ENCODE data around the gene TRIM42.

TRIM42 gene

DNA sequence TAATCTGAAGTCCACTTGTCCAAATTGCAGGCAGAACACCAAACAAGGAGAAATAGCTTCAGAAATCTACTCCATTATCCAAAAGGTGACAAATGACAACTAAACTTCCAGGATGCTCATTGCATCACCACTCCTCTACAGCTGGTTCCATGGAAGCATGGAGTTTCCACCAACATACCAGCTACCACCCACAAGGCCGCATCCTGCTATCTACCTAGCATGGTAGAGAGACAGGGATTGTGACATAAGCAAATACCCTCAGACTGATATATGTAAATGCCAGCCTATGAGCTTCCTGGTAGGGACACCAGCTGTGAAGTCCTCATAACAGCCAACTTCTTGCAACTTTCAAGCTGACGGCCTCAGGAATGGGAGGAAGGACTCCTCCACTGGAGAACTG is at the start of gene TRIM42:
Gene TRIM42 (plus strand): TSS at position 301 of the 400 bp plus-strand sequence. CDS start 166 bp downstream, outside the sequence.
- DNase-seq (ENCODE audit: low read depth in 4 of 4, low spot score in 1 of 4), result no peak

- DNase-seq (ENCODE audit: low read depth in 4 of 4, low spot score in 1 of 4), result no peak
Observed at GRCh38 chr3:140628606-140629005, 49.3 kb upstream of the TRIM42 start.

GRCh38 chr3:140629357-140630137 is 48.3 kb upstream of the TRIM42 start:
- no peak for DNase-seq (ENCODE audit: low read depth in 4 of 4, low spot score in 1 of 4)

DNA sequence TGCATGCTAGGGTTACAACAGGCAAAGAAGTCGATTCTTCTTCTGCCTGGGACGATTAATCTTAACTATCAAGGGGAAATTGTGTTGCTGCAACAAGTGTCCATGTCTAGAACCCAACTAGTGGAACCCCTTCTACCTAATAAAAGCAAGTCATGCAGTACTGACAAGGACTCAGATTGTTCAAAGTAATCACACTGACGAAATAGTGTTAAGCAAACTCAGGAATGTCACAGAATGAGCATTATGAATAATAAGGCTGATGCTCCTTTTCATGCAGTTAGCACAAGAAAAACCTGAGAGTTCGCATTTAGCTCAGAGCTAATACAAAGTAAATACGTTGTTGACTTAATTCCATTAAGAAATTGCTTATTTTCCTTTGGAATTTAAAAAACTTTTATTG is 47.5 kb upstream of the TRIM42 start:
- no peak for DNase-seq (ENCODE audit: low read depth in 4 of 4, low spot score in 1 of 4)

GRCh38 chr3:140630866-140631265 is 47.0 kb upstream of the TRIM42 start:
- DNase-seq (ENCODE audit: low read depth in 4 of 4, low spot score in 1 of 4), result no peak

GRCh38 chr3:140635276-140635675 is 42.6 kb upstream of the TRIM42 start:
- DNase-seq (ENCODE audit: low read depth in 4 of 4, low spot score in 1 of 4), result no peak

GRCh38 chr3:140636406-140637138 is 41.3 kb upstream of the TRIM42 start:
- no peak for DNase-seq (ENCODE audit: low read depth in 4 of 4, low spot score in 1 of 4)

GRCh38 chr3:140651287-140651686 is 26.6 kb upstream of the TRIM42 start:
- DNase-seq (ENCODE audit: low read depth in 4 of 4, low spot score in 1 of 4), result no peak

- DNase-seq (ENCODE audit: low read depth in 4 of 4, low spot score in 1 of 4), result no peak
Observed at GRCh38 chr3:140655678-140656077, 22.2 kb upstream of the TRIM42 start.

GRCh38 chr3:140664111-140664510 is 13.8 kb upstream of the TRIM42 start:
- DNase-seq (ENCODE audit: low read depth in 4 of 4, low spot score in 1 of 4), result no peak

- DNase-seq (ENCODE audit: low read depth in 4 of 4, low spot score in 1 of 4), result no peak
Observed at GRCh38 chr3:140682586-140682985, 4.7 kb downstream of the TRIM42 start.

DNA sequence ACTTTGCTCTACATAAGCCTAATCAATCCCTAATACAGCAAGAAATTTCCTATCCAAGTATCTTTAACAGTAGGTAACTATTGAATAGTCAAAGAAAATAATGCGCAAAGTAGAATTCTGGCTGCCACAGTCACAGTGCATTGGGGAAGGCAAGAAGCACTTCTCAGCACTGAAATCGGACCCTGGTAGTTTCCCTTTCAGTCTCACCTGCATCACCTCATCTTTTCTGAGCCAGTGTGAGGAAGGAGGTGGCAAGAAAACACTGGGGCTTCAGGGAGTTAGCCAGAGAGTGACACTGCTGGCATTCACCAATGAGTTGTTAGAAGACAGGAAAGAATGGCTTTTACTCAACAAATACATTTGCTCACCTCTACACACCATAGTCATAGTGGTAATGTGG is 8.3 kb downstream of the TRIM42 start:
- DNase-seq (ENCODE audit: low read depth in 4 of 4, low spot score in 1 of 4), result no peak

- DNase-seq (ENCODE audit: low read depth in 4 of 4, low spot score in 1 of 4), result no peak
Observed at GRCh38 chr3:140686948-140687347, 9.1 kb downstream of the TRIM42 start.

DNA sequence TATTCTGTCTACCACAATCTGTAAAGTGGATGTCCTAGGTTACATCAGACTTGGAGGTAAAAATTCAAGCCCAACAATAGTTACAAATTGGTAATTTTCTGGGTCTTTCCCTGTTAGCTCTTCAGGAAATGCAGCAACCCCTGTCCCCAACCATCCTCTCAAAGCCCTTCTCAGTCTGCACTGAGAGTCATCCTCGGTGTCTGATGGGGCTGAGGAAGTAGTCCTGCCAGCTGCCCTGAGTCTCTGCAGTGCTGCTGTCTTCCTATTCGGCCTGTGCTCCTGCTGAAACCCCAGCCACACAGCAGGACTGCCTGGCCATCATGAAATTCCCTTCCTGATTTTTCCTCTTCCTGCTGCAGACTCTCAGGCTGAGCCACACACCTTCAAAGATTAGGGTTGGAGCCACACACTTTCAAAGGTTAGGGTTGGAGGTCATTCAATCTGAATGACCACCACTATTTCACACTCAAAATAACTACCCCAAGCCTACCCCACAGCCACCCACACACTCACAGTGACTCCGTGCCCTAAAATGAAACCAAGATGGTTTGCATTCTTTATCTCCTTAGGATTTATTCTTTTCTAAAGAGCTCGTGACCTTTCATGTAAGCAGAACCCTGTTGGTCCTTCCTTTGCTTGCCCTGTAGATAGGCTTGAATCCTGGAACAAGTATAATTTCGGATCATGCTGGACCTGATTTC is 17.6 kb downstream of the TRIM42 start:
- no peak for DNase-seq (ENCODE audit: low read depth in 4 of 4, low spot score in 1 of 4)

- no peak for DNase-seq (ENCODE audit: low read depth in 4 of 4, low spot score in 1 of 4)
Observed at GRCh38 chr3:140699516-140700231, 21.8 kb downstream of the TRIM42 start.

DNA sequence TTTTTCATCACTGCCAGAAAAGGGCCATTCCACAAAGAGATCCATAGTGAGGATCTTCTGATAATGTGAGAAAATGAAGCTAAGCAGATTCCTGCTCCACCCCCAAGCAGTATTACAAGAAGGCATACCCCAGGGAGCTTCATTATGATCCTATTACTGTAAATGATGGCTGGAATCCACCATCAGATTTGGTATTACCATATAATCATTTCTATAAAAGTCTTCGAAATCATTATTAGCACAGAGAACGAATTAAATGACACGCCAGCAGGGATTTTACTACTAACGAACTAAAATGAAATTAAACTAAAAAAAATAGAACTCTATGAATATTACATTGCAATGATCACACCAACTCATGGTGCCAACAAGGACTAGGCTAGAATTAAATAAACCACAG is 24.4 kb downstream of the TRIM42 start:
- no peak for DNase-seq (ENCODE audit: low read depth in 4 of 4, low spot score in 1 of 4)

- DNase-seq (ENCODE audit: low read depth in 4 of 4, low spot score in 1 of 4), result no peak
Observed at GRCh38 chr3:140703496-140703895, 25.6 kb downstream of the TRIM42 start.

DNA sequence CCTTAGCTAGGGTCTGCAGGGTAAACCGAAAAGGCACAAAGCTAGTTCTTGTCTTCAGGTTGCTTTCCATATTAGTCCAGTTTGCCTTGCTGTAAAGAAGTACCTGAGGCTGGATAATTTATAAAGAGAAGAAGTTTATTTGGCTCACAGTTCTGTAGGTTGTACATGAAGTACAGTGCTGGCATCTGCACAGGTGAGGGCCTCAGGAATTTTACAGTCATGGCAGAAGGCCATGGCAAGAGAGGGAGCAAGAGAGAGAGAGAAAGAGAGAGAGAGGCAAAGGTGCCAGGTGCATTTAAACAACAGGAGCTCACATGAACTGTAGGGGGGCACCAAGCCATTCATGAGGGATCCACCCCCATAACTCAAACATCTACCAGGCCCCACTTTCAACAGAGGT is 26.9 kb downstream of the TRIM42 start:
- DNase-seq (ENCODE audit: low read depth in 4 of 4, low spot score in 1 of 4), result no peak

DNA sequence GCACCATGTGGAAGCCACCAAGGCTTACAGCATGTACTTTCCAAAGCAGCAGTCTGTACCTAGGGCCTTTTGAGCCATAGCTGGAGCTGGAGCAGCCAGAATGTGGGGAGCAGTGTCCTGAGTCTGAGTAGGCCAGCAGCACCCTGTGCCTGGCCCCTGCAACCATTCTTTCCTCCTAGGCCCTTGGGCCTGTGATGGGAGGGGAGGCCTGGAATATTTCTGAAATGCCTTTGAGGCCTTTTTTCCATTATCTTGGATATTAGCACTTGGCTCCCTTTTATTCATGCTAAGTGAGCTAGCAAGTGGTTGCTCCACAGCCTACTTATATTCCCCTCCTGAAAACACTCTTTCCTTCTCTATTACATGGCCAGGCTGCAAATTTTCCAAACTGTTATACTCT is 28.1 kb downstream of the TRIM42 start:
- DNase-seq (ENCODE audit: low read depth in 4 of 4, low spot score in 1 of 4), result no peak

GRCh38 chr3:140706360-140706759 is 28.5 kb downstream of the TRIM42 start:
- no peak for DNase-seq (ENCODE audit: low read depth in 4 of 4, low spot score in 1 of 4)

DNA sequence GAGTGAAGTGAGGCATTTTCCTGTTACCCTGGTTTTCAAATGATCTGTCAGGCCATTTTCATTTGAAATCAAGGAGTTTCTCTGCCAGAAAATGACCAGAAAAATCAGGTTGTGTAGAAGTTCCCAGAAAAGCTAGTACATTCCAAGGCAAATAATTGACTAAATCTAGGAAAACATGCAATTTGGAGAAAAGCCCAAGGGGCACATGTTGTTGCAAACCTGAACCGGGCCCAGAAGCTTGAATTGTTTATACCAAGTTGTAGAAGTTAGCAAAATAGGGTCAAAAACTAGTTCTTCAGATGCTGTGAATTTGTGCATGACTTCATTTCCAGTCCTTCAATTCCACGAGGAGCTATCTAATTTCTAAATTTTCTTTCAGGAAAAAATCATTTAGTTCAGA is 31.0 kb downstream of the TRIM42 start:
- DNase-seq (ENCODE audit: low read depth in 4 of 4, low spot score in 1 of 4), result no peak
